ENCODE measurements around the gene SLC25A43.
"Not testable (repeated sequence)": the region's sequence is repeated elsewhere in the genome, so short reads cannot be mapped to it uniquely, and the experiment has no call there.

The SLC25A43 gene

GRCh38 chrX:119467842-119468550 lies 68.9 kb downstream of the SLC25A43 start, which contains the start of gene SLC25A5:
TSS of gene SLC25A5 (plus strand) at chrX:119468444. CDS start at chrX:119468516, 72 bp downstream.
- peak; percentile 47 for DNase-seq (ENCODE audit: low read depth, low spot score)

GRCh38 chrX:119468551-119469312 lies 69.6 kb downstream of the SLC25A43 start:
- DNase-seq (ENCODE audit: low read depth, low spot score): peak; percentile 76

- DNase-seq (ENCODE audit: low read depth, low spot score): no peak
Measured at GRCh38 chrX:119469313-119469635, 70.1 kb downstream of the SLC25A43 start.

- no peak for DNase-seq (ENCODE audit: low read depth, low spot score)
Measured at GRCh38 chrX:119474615-119475388, 75.7 kb downstream of the SLC25A43 start.

GRCh38 chrX:119475389-119476101 lies 76.4 kb downstream of the SLC25A43 start:
- no peak for DNase-seq (ENCODE audit: low read depth, low spot score)

- DNase-seq (ENCODE audit: low read depth, low spot score): no peak
Measured at GRCh38 chrX:119477812-119478232, 78.7 kb downstream of the SLC25A43 start.

GRCh38 chrX:119478504-119478903 lies 79.4 kb downstream of the SLC25A43 start:
- DNase-seq (ENCODE audit: low read depth, low spot score): no peak

GRCh38 chrX:119479845-119480244 lies 80.7 kb downstream of the SLC25A43 start:
- DNase-seq (ENCODE audit: low read depth, low spot score): no peak

GRCh38 chrX:119481323-119481801 lies 82.2 kb downstream of the SLC25A43 start:
- no peak for DNase-seq (ENCODE audit: low read depth, low spot score)

GRCh38 chrX:119482041-119482440 lies 82.9 kb downstream of the SLC25A43 start:
- no peak for DNase-seq (ENCODE audit: low read depth, low spot score)

GRCh38 chrX:119482481-119483480 lies 83.6 kb downstream of the SLC25A43 start:
- peak; percentile 21 for DNase-seq (ENCODE audit: low read depth, low spot score)

GRCh38 chrX:119486745-119487144 lies 87.6 kb downstream of the SLC25A43 start:
- DNase-seq (ENCODE audit: low read depth, low spot score): no peak

- DNase-seq (ENCODE audit: low read depth, low spot score): not testable (repeated sequence)
Measured at GRCh38 chrX:119487766-119488165, 88.6 kb downstream of the SLC25A43 start.

GRCh38 chrX:119488749-119489148 lies 89.6 kb downstream of the SLC25A43 start:
- no peak for DNase-seq (ENCODE audit: low read depth, low spot score)

- DNase-seq (ENCODE audit: low read depth, low spot score): no peak
Measured at GRCh38 chrX:119489212-119490074, 90.3 kb downstream of the SLC25A43 start.

GRCh38 chrX:119492463-119492862 lies 93.3 kb downstream of the SLC25A43 start:
- no peak for DNase-seq (ENCODE audit: low read depth, low spot score)

GRCh38 chrX:119493851-119494495 lies 94.8 kb downstream of the SLC25A43 start:
- DNase-seq (ENCODE audit: low read depth, low spot score): not testable (repeated sequence)
